ENCODE data around the gene ANK2.
A peak's percentile ranks its signal among the peaks of the same experiment; 100 is the strongest.

Gene ANK2

GRCh38 chr4:113293043-113293560 is 243.6 kb downstream of the ANK2 start:
- DNase-seq: no peak

- DNase-seq: no peak
Observed at GRCh38 chr4:113293674-113294073, 244.2 kb downstream of the ANK2 start.

- DNase-seq: no peak
Observed at GRCh38 chr4:113294908-113295307, 245.5 kb downstream of the ANK2 start.

- no peak for DNase-seq
Observed at GRCh38 chr4:113300471-113300928, 251.0 kb downstream of the ANK2 start.

- DNase-seq: no peak
Observed at GRCh38 chr4:113302051-113302450, 252.6 kb downstream of the ANK2 start.

- no peak for DNase-seq
Observed at GRCh38 chr4:113303315-113303714, 253.9 kb downstream of the ANK2 start.

- DNase-seq: no peak
Observed at GRCh38 chr4:113311047-113311446, 261.6 kb downstream of the ANK2 start.

- DNase-seq: no peak
Observed at GRCh38 chr4:113312529-113312928, 263.1 kb downstream of the ANK2 start.

GRCh38 chr4:113314426-113314825 is 265.0 kb downstream of the ANK2 start:
- no peak for DNase-seq

GRCh38 chr4:113316879-113317278 is 267.4 kb downstream of the ANK2 start:
- DNase-seq: peak; percentile 12

- DNase-seq: no peak
Observed at GRCh38 chr4:113317523-113317922, 268.1 kb downstream of the ANK2 start.

GRCh38 chr4:113322736-113323135 is 273.3 kb downstream of the ANK2 start:
- DNase-seq: no peak

- no peak for DNase-seq
Observed at GRCh38 chr4:113325876-113326615, 276.6 kb downstream of the ANK2 start.

- no peak for DNase-seq
Observed at GRCh38 chr4:113327494-113327893, 278.0 kb downstream of the ANK2 start.

GRCh38 chr4:113328514-113328913 is 279.1 kb downstream of the ANK2 start:
- no peak for DNase-seq

- DNase-seq: no peak
Observed at GRCh38 chr4:113330200-113330599, 280.7 kb downstream of the ANK2 start.

GRCh38 chr4:113331811-113332210 is 282.4 kb downstream of the ANK2 start:
- no peak for DNase-seq

GRCh38 chr4:113332701-113333100 is 283.2 kb downstream of the ANK2 start:
- DNase-seq: no peak

- no peak for DNase-seq
Observed at GRCh38 chr4:113335746-113336145, 286.3 kb downstream of the ANK2 start.

- DNase-seq: no peak
Observed at GRCh38 chr4:113336556-113336955, 287.1 kb downstream of the ANK2 start.

GRCh38 chr4:113339430-113339813 is 290.0 kb downstream of the ANK2 start:
- DNase-seq: no peak

GRCh38 chr4:113344100-113344499 is 294.6 kb downstream of the ANK2 start:
- no peak for DNase-seq

- no peak for DNase-seq
Observed at GRCh38 chr4:113347245-113347644, 297.8 kb downstream of the ANK2 start.

GRCh38 chr4:113349430-113349829 is 300.0 kb downstream of the ANK2 start:
- no peak for DNase-seq

- no peak for DNase-seq
Observed at GRCh38 chr4:113350576-113350975, 301.1 kb downstream of the ANK2 start.
